ENCODE measurements around the gene PAX8.

- TF ChIP-seq CTCF (conservative IDR thresholded peaks at IDR 0.05; ENCODE audit: low read depth, low read length) (no peak), EZH2 (IDR thresholded peaks at IDR 0.05; ENCODE audit: low read length, unreplicated experiment) (no peak)
Measured at GRCh38 chr2:113166187-113166645, 112.5 kb downstream of the PAX8 start.
